ENCODE results near the gene ZMAT5.

The ZMAT5 gene

DNA sequence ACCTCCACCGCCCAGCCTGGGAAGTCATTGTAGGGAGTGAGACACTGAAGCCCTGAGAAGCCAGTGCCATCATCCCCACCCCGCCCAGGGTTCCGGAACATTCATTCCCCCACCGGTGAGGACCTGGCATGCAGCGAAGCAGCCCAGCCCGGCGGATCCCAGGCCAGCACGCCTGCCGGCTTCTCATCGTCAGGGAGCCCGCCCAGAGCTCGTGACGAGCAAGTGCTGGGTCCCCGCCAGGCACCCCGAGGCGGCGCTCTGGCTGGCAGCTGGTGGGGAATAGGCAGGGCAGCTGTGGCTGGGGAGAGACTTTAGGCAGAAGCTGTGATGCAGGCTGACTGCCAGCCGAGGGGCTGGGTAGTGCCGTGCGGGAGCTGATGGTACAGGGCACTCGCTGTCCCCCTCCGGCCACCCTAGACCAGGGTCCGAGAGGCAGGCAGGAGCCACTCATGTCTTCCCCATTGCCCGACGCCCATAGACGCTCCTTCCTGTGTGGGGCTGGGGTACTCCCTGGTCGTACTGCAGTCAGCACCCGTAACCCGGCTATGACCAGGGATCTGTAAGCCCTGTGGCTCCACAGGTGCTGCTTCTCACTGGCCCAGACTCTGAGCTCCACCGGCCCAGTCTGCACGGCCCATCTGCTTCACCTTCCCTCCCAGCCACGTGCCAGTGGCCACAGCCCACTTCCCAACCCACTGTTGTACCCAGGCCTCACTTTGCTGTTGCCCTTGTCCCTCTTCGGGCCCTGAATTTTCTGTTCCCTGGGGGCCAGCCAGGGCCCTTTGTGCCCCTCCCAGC is 71.5 kb downstream of the ZMAT5 start:
- Histone ChIP-seq H3K4me1 (ENCODE audit: control insufficient read depth, insufficient read depth, low read length) (no peaks in the 10 kb centered on the region), H3K27ac (ENCODE audit: extremely low read depth, low read depth, low read length) (no peak overlapping the region), H3K36me3 (ENCODE audit: control insufficient read depth in 2 of 2, insufficient read depth in 1 of 2, low read length in 2 of 2) (peaks cover 0 to 63% of the 10 kb centered on the region in 2 experiments; a peak in 2 of 3 replicates), H3K4me3 (ENCODE audit: low read depth, low read length) (no peak overlapping the region), H3K9me3 (ENCODE audit: control insufficient read depth, insufficient read depth, low read depth, low read length) (no peaks in the 10 kb centered on the region)
- POLR2A ChIA-PET, result interaction anchor here (0.5 kb wide), 1 partner anchor 42 kb away, joined by 4 read pairs; no protein-coding TSS in a partner anchor
- TF ChIP-seq SCRT2 (tag by site-specific recombination; IDR thresholded peaks at IDR 0.05), result peak; percentile 60
- TF ChIP-seq ZNF350 (tag by site-specific recombination; IDR thresholded peaks at IDR 0.05), result no peak
- no peak for TF ChIP-seq YY2 (tag by site-specific recombination; IDR thresholded peaks at IDR 0.05)
- TF ChIP-seq BCL11B (tag by site-specific recombination; IDR thresholded peaks at IDR 0.05; ENCODE audit: low read depth), result no peak
- TF ChIP-seq ZNF155 (tag by site-specific recombination; IDR thresholded peaks at IDR 0.05), result no peak
- TF ChIP-seq ZNF146 (tag by site-specific recombination; IDR thresholded peaks at IDR 0.05), result no peak
- no peak for TF ChIP-seq ZNF394 (tag by site-specific recombination; IDR thresholded peaks at IDR 0.05; ENCODE audit: borderline replicate concordance)
- TF ChIP-seq ZNF777 (tag by site-specific recombination; IDR thresholded peaks at IDR 0.05; ENCODE audit: borderline replicate concordance), result no peak
- no peak for TF ChIP-seq ZNF132 (tag by site-specific recombination; IDR thresholded peaks at IDR 0.05; ENCODE audit: borderline replicate concordance)
- TF ChIP-seq, protein P1, sequence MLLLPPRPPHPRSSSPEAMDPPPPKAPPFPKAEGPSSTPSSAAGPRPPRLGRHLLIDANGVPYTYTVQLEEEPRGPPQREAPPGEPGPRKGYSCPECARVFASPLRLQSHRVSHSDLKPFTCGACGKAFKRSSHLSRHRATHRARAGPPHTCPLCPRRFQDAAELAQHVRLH (tag by site-specific recombination; IDR thresholded peaks at IDR 0.05), result no peak
- 0 out of 2 replicates have a peak, but pooled peaks have one; percentile 55 for TF ChIP-seq SCRT1 (tag by site-specific recombination; IDR thresholded peaks at IDR 0.05; ENCODE audit: borderline replicate concordance)
- TF ChIP-seq SALL2 (tag by site-specific recombination; IDR thresholded peaks at IDR 0.05; ENCODE audit: borderline replicate concordance), result no peak
- CTCF ChIA-PET, result interaction anchor here (0.7 to 1.0 kb wide), 2 partner anchors 72 to 307 kb away, joined by 3 to 4 read pairs; no protein-coding TSS in a partner anchor

DNA sequence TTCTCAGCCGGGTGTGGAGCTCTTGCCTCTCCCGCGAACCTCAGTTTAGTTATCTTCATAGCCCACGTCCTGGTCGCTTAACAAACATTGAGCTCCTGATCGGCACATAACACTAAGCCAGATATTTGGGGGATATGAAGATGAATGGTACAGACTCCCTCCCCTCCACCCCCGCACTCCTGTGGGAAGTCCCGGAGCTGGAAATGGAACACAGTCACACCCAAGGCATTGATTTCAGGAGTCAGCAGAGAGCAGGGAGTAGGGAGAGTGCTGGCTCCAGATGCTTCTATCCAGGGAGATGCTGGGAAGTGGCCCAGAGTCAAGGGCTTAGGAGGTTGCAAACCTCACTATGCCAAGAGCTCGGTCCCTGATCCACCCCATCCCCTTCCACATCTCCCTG is 73.1 kb downstream of the ZMAT5 start:
- TF ChIP-seq ZFP69B (tag by site-specific recombination; IDR thresholded peaks at IDR 0.05), result no peak
- no peak for TF ChIP-seq ZNF626 (tag by site-specific recombination; IDR thresholded peaks at IDR 0.05)
- TF ChIP-seq ZNF2 (tag by site-specific recombination; IDR thresholded peaks at IDR 0.05), result no peak
- TF ChIP-seq, protein P2, sequence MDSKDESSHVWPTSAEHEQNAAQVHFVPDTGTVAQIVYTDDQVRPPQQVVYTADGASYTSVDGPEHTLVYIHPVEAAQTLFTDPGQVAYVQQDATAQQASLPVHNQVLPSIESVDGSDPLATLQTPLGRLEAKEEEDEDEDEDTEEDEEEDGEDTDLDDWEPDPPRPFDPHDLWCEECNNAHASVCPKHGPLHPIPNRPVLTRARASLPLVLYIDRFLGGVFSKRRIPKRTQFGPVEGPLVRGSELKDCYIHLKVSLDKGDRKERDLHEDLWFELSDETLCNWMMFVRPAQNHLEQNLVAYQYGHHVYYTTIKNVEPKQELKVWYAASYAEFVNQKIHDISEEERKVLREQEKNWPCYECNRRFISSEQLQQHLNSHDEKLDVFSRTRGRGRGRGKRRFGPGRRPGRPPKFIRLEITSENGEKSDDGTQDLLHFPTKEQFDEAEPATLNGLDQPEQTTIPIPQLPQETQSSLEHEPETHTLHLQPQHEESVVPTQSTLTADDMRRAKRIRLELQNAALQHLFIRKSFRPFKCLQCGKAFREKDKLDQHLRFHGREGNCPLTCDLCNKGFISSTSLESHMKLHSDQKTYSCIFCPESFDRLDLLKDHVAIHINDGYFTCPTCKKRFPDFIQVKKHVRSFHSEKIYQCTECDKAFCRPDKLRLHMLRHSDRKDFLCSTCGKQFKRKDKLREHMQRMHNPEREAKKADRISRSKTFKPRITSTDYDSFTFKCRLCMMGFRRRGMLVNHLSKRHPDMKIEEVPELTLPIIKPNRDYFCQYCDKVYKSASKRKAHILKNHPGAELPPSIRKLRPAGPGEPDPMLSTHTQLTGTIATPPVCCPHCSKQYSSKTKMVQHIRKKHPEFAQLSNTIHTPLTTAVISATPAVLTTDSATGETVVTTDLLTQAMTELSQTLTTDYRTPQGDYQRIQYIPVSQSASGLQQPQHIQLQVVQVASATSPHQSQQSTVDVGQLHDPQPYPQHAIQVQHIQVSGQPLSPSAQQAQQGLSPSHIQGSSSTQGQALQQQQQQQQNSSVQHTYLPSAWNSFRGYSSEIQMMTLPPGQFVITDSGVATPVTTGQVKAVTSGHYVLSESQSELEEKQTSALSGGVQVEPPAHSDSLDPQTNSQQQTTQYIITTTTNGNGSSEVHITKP (tag by site-specific recombination; IDR thresholded peaks at IDR 0.05), result peak; percentile 75
- TF ChIP-seq GLI2 (tag by site-specific recombination; IDR thresholded peaks at IDR 0.05; ENCODE audit: borderline replicate concordance, low read depth), result no peak
- TF ChIP-seq, protein P3, sequence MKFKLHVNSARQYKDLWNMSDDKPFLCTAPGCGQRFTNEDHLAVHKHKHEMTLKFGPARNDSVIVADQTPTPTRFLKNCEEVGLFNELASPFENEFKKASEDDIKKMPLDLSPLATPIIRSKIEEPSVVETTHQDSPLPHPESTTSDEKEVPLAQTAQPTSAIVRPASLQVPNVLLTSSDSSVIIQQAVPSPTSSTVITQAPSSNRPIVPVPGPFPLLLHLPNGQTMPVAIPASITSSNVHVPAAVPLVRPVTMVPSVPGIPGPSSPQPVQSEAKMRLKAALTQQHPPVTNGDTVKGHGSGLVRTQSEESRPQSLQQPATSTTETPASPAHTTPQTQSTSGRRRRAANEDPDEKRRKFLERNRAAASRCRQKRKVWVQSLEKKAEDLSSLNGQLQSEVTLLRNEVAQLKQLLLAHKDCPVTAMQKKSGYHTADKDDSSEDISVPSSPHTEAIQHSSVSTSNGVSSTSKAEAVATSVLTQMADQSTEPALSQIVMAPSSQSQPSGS (tag by site-specific recombination; IDR thresholded peaks at IDR 0.05; ENCODE audit: low read depth), result no peak
- no peak overlapping the region for H3K27ac ChIP-seq (ENCODE audit: extremely low read depth, low read depth, low read length)
- ChIA-PET POLR2A (no interaction called here), CTCF (interaction anchor here (0.7 to 2.4 kb wide), 3 partner anchors 68 to 395 kb away, joined by 3 to 9 read pairs (median 7); no protein-coding TSS in a partner anchor)
- H3K4me3 ChIP-seq (ENCODE audit: low read depth, low read length), result no peak overlapping the region
- peaks cover 0 to 63% of the 10 kb centered on the region in 2 experiments; a peak in 2 of 3 replicates for H3K36me3 ChIP-seq (ENCODE audit: control insufficient read depth in 2 of 2, insufficient read depth in 1 of 2, low read length in 2 of 2)
- H3K9me3 ChIP-seq (ENCODE audit: control insufficient read depth, insufficient read depth, low read depth, low read length), result no peaks in the 10 kb centered on the region
- peaks cover 4% of the 10 kb centered on the region; the same call in 1 of the 2 replicates for H3K4me1 ChIP-seq (ENCODE audit: control insufficient read depth, insufficient read depth, low read length)

Data from HEK293 (cell line).